ENCODE results near the gene PCSK2. TPM values are rescaled to one million over a fixed set of nuclear protein-coding genes. Genes with fewer than 3 reads are reported as not detected.

PCSK2 gene
- total RNA-seq, 1 experiment from 2014 or later: not detected

DNA sequence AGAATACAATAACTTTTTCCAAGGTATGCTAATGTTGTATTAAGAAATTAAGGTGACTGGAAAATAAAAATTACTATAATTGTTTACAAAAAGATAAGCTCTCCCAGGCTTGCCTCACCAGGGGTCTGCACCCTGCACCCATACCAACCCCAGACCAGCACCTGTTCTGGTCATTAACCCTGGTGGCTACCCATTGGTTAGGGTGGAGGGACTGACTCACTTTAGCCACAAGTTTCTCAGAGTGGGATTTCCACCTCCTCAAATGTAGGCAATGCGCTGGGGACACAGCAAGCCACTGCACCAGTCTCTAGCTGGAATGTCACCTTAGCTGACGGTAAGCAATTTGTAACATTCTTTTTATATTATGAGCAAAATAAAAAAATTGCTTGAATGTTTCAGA is 221.2 kb downstream of the PCSK2 start:
- DNase-seq: no peak
- Mint-ChIP-seq H3K27me3 (ENCODE audit: unreplicated experiment) (no peaks in the 10 kb centered on the region), H3K36me3 (ENCODE audit: insufficient read depth, unreplicated experiment) (no peaks in the 10 kb centered on the region), H3K27ac (ENCODE audit: unreplicated experiment) (no peak overlapping the region), H3K4me3 (ENCODE audit: low read depth, unreplicated experiment) (no peak overlapping the region), H3K9me3 (ENCODE audit: low read depth, unreplicated experiment) (no peaks in the 10 kb centered on the region), H3K4me1 (ENCODE audit: low read depth, unreplicated experiment) (no peaks in the 10 kb centered on the region)
- CTCF ChIA-PET: no interaction called here
- TF ChIP-seq, protein P1, sequence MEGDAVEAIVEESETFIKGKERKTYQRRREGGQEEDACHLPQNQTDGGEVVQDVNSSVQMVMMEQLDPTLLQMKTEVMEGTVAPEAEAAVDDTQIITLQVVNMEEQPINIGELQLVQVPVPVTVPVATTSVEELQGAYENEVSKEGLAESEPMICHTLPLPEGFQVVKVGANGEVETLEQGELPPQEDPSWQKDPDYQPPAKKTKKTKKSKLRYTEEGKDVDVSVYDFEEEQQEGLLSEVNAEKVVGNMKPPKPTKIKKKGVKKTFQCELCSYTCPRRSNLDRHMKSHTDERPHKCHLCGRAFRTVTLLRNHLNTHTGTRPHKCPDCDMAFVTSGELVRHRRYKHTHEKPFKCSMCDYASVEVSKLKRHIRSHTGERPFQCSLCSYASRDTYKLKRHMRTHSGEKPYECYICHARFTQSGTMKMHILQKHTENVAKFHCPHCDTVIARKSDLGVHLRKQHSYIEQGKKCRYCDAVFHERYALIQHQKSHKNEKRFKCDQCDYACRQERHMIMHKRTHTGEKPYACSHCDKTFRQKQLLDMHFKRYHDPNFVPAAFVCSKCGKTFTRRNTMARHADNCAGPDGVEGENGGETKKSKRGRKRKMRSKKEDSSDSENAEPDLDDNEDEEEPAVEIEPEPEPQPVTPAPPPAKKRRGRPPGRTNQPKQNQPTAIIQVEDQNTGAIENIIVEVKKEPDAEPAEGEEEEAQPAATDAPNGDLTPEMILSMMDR (IDR thresholded peaks at IDR 0.05; ENCODE audit: unreplicated experiment): no peak
- no TSS peak for BruUV-seq (replicated peaks)
- intact Hi-C loops (cut with micrococcal nuclease; ENCODE audit: unreplicated experiment): no loop called here

DNA sequence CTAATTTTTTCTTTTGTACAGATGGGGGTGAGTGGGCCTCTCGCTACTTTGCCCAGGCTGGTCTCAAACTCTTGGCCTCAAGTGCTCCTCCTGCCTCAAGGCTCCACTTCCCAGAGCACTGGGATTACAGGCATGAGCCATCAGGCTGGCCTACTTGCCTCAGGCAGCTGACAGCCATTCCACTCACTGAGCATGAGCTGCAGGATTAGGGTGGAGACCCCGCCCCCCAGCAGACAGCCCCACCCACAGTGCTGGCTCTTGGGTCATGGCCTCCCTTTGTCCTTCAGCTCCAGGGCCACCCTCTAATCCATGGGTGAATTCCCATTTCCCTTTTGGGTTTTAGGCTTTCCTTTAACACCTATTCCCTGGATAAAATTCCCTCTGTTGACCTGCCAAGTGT is 222.2 kb downstream of the PCSK2 start:
- Mint-ChIP-seq H3K27ac (ENCODE audit: unreplicated experiment) (no peak overlapping the region), H3K27me3 (ENCODE audit: unreplicated experiment) (no peaks in the 10 kb centered on the region), H3K4me3 (ENCODE audit: low read depth, unreplicated experiment) (no peak overlapping the region), H3K4me1 (ENCODE audit: low read depth, unreplicated experiment) (no peaks in the 10 kb centered on the region), H3K36me3 (ENCODE audit: insufficient read depth, unreplicated experiment) (no peaks in the 10 kb centered on the region), H3K9me3 (ENCODE audit: low read depth, unreplicated experiment) (no peaks in the 10 kb centered on the region)
- CTCF ChIA-PET: no interaction called here
- no TSS peak for BruUV-seq (replicated peaks)
- intact Hi-C loops (cut with micrococcal nuclease; ENCODE audit: unreplicated experiment): no loop called here
- TF ChIP-seq, protein P1 (IDR thresholded peaks at IDR 0.05; ENCODE audit: unreplicated experiment): no peak
- DNase-seq: no peak

DNA sequence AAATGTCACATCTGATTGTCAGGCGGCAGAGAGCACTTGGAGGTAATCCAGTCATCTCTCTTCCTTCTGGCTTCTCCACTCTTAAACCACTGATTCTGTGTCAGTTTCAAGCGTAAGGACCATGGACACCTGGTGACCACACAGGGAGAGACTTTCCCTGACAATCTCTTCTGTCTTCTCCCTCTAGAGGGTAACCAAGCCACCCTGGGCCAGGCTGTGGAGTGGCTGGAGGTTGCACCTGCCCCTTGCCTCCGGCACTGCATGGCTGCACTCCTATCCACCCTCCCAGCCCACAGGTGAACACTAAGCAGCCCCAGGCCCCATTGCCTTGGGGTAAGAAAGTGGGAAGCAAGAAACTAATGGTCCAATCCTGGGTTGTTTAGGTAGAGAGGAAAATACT is 225.6 kb downstream of the PCSK2 start:
- Mint-ChIP-seq H3K27me3 (ENCODE audit: unreplicated experiment) (no peaks in the 10 kb centered on the region), H3K27ac (ENCODE audit: unreplicated experiment) (no peak overlapping the region), H3K9me3 (ENCODE audit: low read depth, unreplicated experiment) (no peaks in the 10 kb centered on the region), H3K4me1 (ENCODE audit: low read depth, unreplicated experiment) (no peaks in the 10 kb centered on the region), H3K4me3 (ENCODE audit: low read depth, unreplicated experiment) (no peak overlapping the region), H3K36me3 (ENCODE audit: insufficient read depth, unreplicated experiment) (no peaks in the 10 kb centered on the region)
- intact Hi-C loops (cut with micrococcal nuclease; ENCODE audit: unreplicated experiment): no loop called here
- no TSS peak for BruUV-seq (replicated peaks)
- CTCF ChIA-PET: no interaction called here
- TF ChIP-seq, protein P1 (IDR thresholded peaks at IDR 0.05; ENCODE audit: unreplicated experiment): no peak
- no peak for DNase-seq

DNA sequence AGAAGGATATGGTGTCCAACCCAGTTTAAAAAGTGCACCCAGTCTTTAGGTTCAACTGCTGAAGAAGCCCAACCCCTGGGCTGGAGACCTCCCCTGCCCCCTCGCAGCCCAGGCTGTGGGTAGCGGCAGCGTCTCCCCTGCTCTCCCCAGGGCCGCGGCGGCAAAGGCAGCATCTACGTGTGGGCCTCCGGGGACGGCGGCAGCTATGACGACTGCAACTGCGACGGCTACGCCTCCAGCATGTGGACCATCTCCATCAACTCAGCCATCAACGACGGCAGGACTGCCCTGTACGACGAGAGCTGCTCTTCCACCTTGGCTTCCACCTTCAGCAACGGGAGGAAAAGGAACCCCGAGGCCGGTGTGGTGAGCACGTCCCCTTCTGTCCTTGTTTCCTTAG is 226.8 kb downstream of the PCSK2 start:
- CTCF ChIA-PET: no interaction called here
- TF ChIP-seq, protein P1 (IDR thresholded peaks at IDR 0.05; ENCODE audit: unreplicated experiment): no peak
- Mint-ChIP-seq H3K4me1 (ENCODE audit: low read depth, unreplicated experiment) (no peaks in the 10 kb centered on the region), H3K9me3 (ENCODE audit: low read depth, unreplicated experiment) (no peaks in the 10 kb centered on the region), H3K4me3 (ENCODE audit: low read depth, unreplicated experiment) (no peak overlapping the region), H3K36me3 (ENCODE audit: insufficient read depth, unreplicated experiment) (no peaks in the 10 kb centered on the region), H3K27ac (ENCODE audit: unreplicated experiment) (no peak overlapping the region), H3K27me3 (ENCODE audit: unreplicated experiment) (no peaks in the 10 kb centered on the region)
- BruUV-seq (replicated peaks): no TSS peak
- no peak for DNase-seq
- intact Hi-C loops (cut with micrococcal nuclease; ENCODE audit: unreplicated experiment): no loop called here

DNA sequence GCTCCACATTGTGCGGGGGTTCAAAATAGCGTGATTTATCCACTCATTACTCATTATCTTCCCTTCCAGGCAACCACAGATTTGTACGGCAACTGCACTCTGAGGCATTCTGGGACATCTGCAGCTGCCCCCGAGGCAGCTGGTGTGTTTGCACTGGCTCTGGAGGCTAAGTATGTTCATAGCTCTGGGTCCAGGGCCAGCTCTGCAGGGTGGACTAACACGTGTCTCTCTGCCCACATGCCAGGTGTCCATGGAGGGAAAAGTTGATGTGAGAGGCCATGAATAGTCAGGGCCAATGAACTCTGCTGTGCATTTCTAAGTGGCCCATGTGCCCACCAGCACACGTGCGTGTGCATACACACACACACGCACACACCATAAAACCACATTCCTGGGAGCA is 229.4 kb downstream of the PCSK2 start:
- Mint-ChIP-seq H3K4me1 (ENCODE audit: low read depth, unreplicated experiment) (no peaks in the 10 kb centered on the region), H3K27me3 (ENCODE audit: unreplicated experiment) (no peaks in the 10 kb centered on the region), H3K27ac (ENCODE audit: unreplicated experiment) (no peak overlapping the region), H3K4me3 (ENCODE audit: low read depth, unreplicated experiment) (no peak overlapping the region), H3K36me3 (ENCODE audit: insufficient read depth, unreplicated experiment) (no peaks in the 10 kb centered on the region), H3K9me3 (ENCODE audit: low read depth, unreplicated experiment) (no peaks in the 10 kb centered on the region)
- no TSS peak for BruUV-seq (replicated peaks)
- CTCF ChIA-PET: no interaction called here
- DNase-seq: no peak
- intact Hi-C loops (cut with micrococcal nuclease; ENCODE audit: unreplicated experiment): no loop called here
- TF ChIP-seq, protein P1 (IDR thresholded peaks at IDR 0.05; ENCODE audit: unreplicated experiment): no peak
